Umbilical cord (tissue), 2 donors: ENCODE data around the gene CYLD. TPM values are rescaled to one million over a fixed set of nuclear protein-coding genes. Genes with fewer than 3 reads are reported as not detected.
A peak's percentile ranks its signal among the peaks of the same experiment; 100 is the strongest.

Experiments used
- DNase-seq: peaks from one replicate; pipeline ENCODE4 v3.0.0-alpha.2; 2015; ENCODE audit warnings: low spot score
- total RNA-seq: library from RNA; depleted of rRNA; stranded (reverse); fragments of >200 nt; gene quantifications from one replicate; pipeline ENCODE4 v1.2.3, GENCODE V29; 2014; ENCODE audit warnings: low replicate concordance; ENCODE audit not compliant: insufficient read depth

CYLD gene
- total RNA-seq, 1 donor from 2014 or later, result 59.2 TPM

- no peak for DNase-seq
Observed at GRCh38 chr16:50778284-50779163, 36.6 kb downstream of the CYLD start.

- DNase-seq, result no peak
Observed at GRCh38 chr16:50781043-50781442, 39.2 kb downstream of the CYLD start.

GRCh38 chr16:50781518-50781917, 39.6 kb downstream of the CYLD start:
- DNase-seq, result no peak

- no peak for DNase-seq
Observed at GRCh38 chr16:50789757-50790156, 47.9 kb downstream of the CYLD start.

- no peak for DNase-seq
Observed at GRCh38 chr16:50791522-50791921, 49.6 kb downstream of the CYLD start.

DNA sequence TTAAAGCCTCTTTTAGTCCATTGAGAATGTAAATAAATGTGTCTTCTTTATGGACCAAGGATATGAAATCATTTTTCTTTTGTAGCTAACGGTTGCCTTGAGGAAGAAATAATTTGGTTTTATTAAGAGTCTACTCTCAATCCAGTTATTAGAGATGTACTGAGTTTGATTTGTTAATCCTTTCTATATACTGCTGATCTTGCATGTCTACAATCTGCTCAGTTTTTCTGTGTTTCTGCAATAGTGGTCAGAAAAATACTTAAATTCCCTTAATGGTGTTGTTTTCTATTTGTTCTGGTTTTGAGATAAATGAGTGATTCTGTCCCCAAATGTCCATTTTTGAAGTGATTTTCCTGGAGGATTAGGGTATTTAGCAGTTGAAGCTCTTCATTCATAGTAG, 54.9 kb downstream of the CYLD start:
- no peak for DNase-seq

DNA sequence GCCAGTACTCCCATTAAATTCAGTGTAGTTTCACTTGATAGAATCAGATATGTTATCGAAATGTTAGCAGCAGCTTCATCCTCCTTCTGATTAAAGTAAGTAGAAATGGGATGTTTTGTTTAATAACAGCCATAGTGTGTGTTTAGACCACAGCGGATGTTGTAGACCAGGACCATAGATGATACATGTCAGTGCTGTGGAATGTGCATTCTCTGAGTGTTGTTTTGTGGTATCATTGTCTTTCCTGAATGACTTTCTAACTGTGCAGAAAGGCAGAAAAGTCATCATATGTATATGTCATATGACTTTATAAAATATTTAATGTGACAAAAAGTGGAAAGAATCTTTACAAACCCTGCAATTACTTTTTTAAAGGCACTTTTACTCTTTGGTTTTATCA, 55.6 kb downstream of the CYLD start:
- DNase-seq, result no peak

DNA sequence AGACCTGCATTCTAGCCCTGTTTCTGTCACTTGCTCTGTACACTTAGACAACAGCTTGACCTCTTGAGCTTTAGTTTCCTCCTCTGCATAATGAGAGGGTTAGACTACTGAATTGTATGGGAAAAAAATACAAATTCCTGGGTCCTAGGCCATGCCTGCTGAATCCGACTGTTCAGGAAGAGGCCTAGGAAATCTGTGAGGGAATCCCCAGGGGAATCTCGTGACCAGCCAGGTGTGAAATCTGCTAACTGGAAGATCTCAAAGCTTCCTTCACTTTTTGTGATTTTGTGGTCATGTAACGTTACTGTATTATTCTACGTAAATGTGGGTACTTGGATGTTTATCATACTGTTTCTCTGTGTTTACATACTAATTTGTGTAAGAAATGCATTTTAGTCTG, 58.2 kb downstream of the CYLD start:
- no peak for DNase-seq

- no peak for DNase-seq
Observed at GRCh38 chr16:50801036-50801435, 59.1 kb downstream of the CYLD start.

DNA sequence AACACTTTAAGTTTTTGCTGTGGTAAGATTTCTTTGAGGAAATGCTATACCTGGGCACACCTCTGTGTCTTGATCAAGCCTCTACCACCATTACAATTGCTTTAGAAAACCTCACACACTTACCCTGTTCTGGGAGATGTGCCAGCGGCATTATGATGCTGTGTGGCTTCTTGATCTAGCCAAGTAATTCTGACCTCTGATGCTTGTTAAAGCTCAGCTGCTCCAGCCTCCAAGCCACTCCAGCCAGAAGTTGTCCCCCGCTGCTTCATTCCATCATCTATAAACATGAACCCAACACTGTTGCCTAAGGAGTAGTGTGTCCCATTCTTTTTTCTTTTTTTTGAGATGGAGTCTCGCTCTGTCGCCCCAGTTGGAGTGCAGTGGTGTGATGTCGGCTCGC, 60.1 kb downstream of the CYLD start:
- DNase-seq, result peak; percentile 16

DNA sequence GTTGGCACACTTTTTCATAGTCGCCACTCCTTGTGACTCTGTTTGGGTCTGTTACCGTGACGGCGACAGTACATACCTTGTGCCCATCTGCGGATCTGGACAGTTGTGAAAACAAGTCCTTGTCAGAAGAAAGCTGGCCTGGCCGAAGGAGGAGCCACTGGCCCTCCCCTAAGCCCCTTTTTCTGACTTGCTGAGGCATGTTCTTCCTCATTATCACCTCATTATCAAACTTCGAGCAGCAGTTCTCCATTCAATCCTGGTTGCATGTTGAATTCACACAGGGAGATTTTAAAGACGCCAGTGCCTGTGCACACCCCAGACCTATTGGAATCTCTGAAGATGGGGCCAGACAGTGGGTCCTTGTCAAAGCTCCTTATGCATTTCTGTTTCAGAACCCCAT, 61.1 kb downstream of the CYLD start:
- no peak for DNase-seq

- DNase-seq, result no peak
Observed at GRCh38 chr16:50804290-50804907, 62.5 kb downstream of the CYLD start.

GRCh38 chr16:50806099-50807062, 64.5 kb downstream of the CYLD start:
- DNase-seq, result peak; percentile 96

- no peak for DNase-seq
Observed at GRCh38 chr16:50808929-50809538, 67.1 kb downstream of the CYLD start.

DNA sequence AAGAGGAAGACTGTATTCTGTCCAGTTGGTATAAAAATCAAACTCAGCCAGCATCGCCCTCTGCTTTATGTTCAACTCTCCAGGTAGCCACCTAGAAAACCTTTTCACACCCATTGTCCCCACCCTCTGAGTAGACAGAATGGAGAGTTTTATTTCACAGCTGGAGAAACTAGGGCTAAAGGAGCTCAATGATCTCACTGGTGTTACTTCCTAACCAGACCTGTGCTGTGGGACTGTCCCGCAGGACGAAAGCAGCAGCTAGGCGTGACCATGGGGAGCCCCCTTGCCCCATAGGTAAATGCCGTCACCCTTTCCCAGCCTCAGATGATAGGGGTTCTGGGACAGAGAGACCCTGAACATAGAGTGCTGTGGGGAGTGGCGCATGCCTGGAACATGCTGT, 67.7 kb downstream of the CYLD start:
- DNase-seq, result no peak

DNA sequence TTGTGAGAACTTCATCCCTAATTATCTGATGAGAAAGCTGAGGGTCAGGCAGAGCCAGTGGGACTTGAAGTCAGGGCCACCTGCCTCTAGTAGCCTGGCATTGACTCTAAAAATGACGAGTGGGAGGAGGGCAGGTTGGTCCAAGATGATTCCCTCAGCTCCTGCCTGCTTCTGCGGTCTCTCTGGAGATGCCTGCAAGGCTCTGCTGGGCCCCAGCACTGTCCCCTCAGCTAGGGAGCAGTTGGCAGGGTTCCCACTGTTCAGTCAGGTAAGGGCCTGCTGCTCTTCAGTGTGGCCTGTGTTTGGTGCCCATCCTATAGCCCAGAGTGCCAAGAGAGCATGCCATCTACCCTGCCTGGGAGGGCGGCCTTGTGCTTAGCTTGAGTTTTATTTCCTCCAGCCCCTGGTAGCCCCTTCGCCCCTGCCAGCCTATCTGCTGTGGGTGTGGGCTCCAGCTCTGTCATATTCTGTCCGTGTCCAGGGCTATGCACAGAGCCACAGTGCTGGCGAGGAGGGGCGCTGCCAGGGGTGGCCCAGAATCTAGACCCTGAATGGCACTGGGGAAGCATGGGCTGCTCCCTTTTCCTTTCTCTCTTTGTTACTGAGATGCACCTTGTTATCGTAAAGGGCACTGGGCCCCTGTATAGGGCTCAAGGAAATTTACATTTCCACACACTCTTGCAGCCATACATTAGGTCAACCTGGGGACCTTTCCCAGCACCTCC, 68.5 kb downstream of the CYLD start:
- DNase-seq, result no peak

- no peak for DNase-seq
Observed at GRCh38 chr16:50812046-50812445, 70.2 kb downstream of the CYLD start.

GRCh38 chr16:50812876-50813466, 71.1 kb downstream of the CYLD start:
- DNase-seq, result no peak

- DNase-seq, result no peak
Observed at GRCh38 chr16:50814052-50814451, 72.2 kb downstream of the CYLD start.

- no peak for DNase-seq
Observed at GRCh38 chr16:50814541-50814940, 72.7 kb downstream of the CYLD start.

GRCh38 chr16:50815382-50815781, 73.5 kb downstream of the CYLD start:
- DNase-seq, result no peak
